HepG2 (cell line): ENCODE measurements around the gene CFAP221. TPM values are rescaled to one million over a fixed set of nuclear protein-coding genes. Genes with fewer than 3 reads are reported as not detected.

Experiments
- ATAC-seq: fragments of 200-7000 bp; cut with Tn5 transposase; 3 replicates; pipeline ENCODE4 v1.9.1; 2020; ENCODE audit warnings: mild to moderate bottlenecking, moderate library complexity
- BruUV-seq: library from RNA; stranded (reverse); fragments of 400-500 nt; replicated peaks from 2 replicates; lab custom pipeline; 2021; lab: Mats Ljungman, UMichigan
- CTCF ChIA-PET: fragments of 300-600 bp; formaldehyde crosslinking; extraction: SDS; loops from one replicate; lab custom pipeline; 2021; ENCODE audit warnings: low total read pairs, inconsistent platforms, low intra/inter-chr PET ratio; lab: Yijun Ruan, JAX
- POLR2A ChIA-PET: fragments of 350-600 bp; sonication (Branson Sonifier 250); formaldehyde crosslinking; loops from one replicate; lab custom pipeline; 2020; ENCODE audit warnings: antibody characterized with exemption, inconsistent platforms; lab: Yijun Ruan, JAX
- DNase-seq: peaks from one replicate; pipeline ENCODE4 v3.0.0-alpha.2; 2015; ENCODE audit warnings: low spot score
- FAIRE-seq: peaks from 3 replicates; lab custom pipeline; 2011; peaks lifted over from hg19 to GRCh38; lab: Jason Lieb, UNC
- H2AFZ ChIP-seq: one replicate; pipeline ENCODE4 v1.6.1; 2011; ENCODE audit warnings: low read length, inconsistent platforms
- H3K27ac ChIP-seq: fragments of 300-600 bp; 3 replicates; pipeline ENCODE4 v1.8.0; 2011; ENCODE audit warnings: mixed run types, mild to moderate bottlenecking, mixed read lengths, low read length, inconsistent platforms; ENCODE audit not compliant: insufficient read depth; ENCODE audit errors: extremely low read length
- H3K27me3 ChIP-seq, 2 experiments: fragments of 200-600 bp in 1 of 2; 2 replicates in 1 of 2; 3 replicates in 1 of 2; pipeline versions ENCODE4 v1.6.0 to v1.8.0; 2011; ENCODE audit warnings: low read length in 2 of 2, mild to moderate bottlenecking in 2 of 2, moderate library complexity in 2 of 2, inconsistent platforms in 1 of 2; ENCODE audit not compliant: insufficient read depth in 2 of 2, control insufficient read depth in 1 of 2
- H3K36me3 ChIP-seq, 2 experiments: fragments of 200-600 bp in 1 of 2; replicated peaks in 1 of 2; 2 replicates in 1 of 2; 3 replicates in 1 of 2; pipeline versions ENCODE4 v1.5.1 to v1.8.0; 2011; ENCODE audit warnings: low read length in 2 of 2, inconsistent platforms in 1 of 2; ENCODE audit not compliant: insufficient read depth in 2 of 2, control insufficient read depth in 1 of 2
- H3K4me1 ChIP-seq: 2 replicates; pipeline ENCODE4 v1.5.1; 2012; ENCODE audit warnings: low read length, inconsistent platforms; ENCODE audit not compliant: insufficient read depth
- H3K4me2 ChIP-seq: 2 replicates; pipeline ENCODE4 v1.6.0; 2011; ENCODE audit warnings: low read depth, low read length, inconsistent platforms
- H3K4me3 ChIP-seq, 3 experiments: fragments of 200-600 bp in 1 of 3; sonication (generic), shearing (Covaris generic) in 1 of 3; replicated peaks in 1 of 3; 2 replicates each; pipeline ENCODE4 v1.5.1; 2011 to 2016; ENCODE audit warnings: low read length in 3 of 3, inconsistent platforms in 2 of 3, low read depth in 2 of 3, mild to moderate bottlenecking in 2 of 3, control low read depth in 1 of 3, mixed read lengths in 1 of 3; ENCODE audit not compliant: insufficient read depth in 1 of 3
- H3K79me2 ChIP-seq: one replicate; pipeline ENCODE4 v1.6.1; 2011; ENCODE audit warnings: low read length, inconsistent platforms; ENCODE audit not compliant: insufficient read depth
- H3K9ac ChIP-seq: 2 replicates; pipeline ENCODE4 v1.6.0; 2011; ENCODE audit warnings: mild to moderate bottlenecking, low read depth, low read length, inconsistent platforms; ENCODE audit not compliant: insufficient read depth
- H3K9me3 ChIP-seq: 2 replicates; pipeline ENCODE4 v1.5.1; 2012; ENCODE audit warnings: mild to moderate bottlenecking, low read length
- H4K20me1 ChIP-seq: 2 replicates; pipeline ENCODE4 v1.6.0; 2011; ENCODE audit warnings: inconsistent platforms, mild to moderate bottlenecking, low read length, moderate library complexity; ENCODE audit not compliant: insufficient read depth
- ATRX ChIP-seq: sonication (generic); formaldehyde crosslinking; IDR thresholded peaks from 2 replicates; pipeline ENCODE4 v1.4.0; 2020; ENCODE audit warnings: missing genetic modification reagents, borderline replicate concordance
- FOSL2 ChIP-seq: sonication (generic); formaldehyde crosslinking; IDR thresholded peaks from 2 replicates; pipeline ENCODE4 v1.4.0; 2020; ENCODE audit warnings: missing genetic modification reagents
- MEF2D ChIP-seq: sonication (generic); formaldehyde crosslinking; IDR thresholded peaks from 2 replicates; pipeline ENCODE4 v1.5.1; 2020; ENCODE audit warnings: mild to moderate bottlenecking, missing genetic modification reagents
- RARG ChIP-seq: sonication (generic); formaldehyde crosslinking; IDR thresholded peaks from 2 replicates; pipeline ENCODE4 v1.4.0; 2020; ENCODE audit warnings: low read depth, mild to moderate bottlenecking, missing genetic modification reagents
- RFX1 ChIP-seq: fragments of 450-650 bp; IDR thresholded peaks from 2 replicates; pipeline ENCODE4 v1.6.1; 2017
- WIZ ChIP-seq: sonication (generic); formaldehyde crosslinking; IDR thresholded peaks from 2 replicates; pipeline ENCODE4 v1.5.1; 2020; ENCODE audit warnings: mild to moderate bottlenecking, missing genetic modification reagents
- ZFP1 ChIP-seq: IDR thresholded peaks from 2 replicates; pipeline ENCODE4 v1.6.1; 2016
- ZFP36 ChIP-seq: fragments of 150-350 bp; IDR thresholded peaks from 2 replicates; pipeline ENCODE4 v1.6.1; 2018; ENCODE audit warnings: borderline replicate concordance, low read length, low read depth; ENCODE audit not compliant: partially characterized antibody
- ZNF224 ChIP-seq: sonication (generic); formaldehyde crosslinking; IDR thresholded peaks from 2 replicates; pipeline ENCODE4 v1.5.0; 2020; ENCODE audit warnings: mild to moderate bottlenecking, missing genetic modification reagents
- ZNF574 ChIP-seq: sonication (generic); formaldehyde crosslinking; IDR thresholded peaks from 2 replicates; pipeline ENCODE4 v1.4.0; 2020; ENCODE audit warnings: missing genetic modification reagents
- ZNF704 ChIP-seq: sonication (generic); formaldehyde crosslinking; IDR thresholded peaks from 2 replicates; pipeline ENCODE4 v1.8.1; 2023; ENCODE audit warnings: mild to moderate bottlenecking, inconsistent platforms, moderate library complexity, missing genetic modification reagents, borderline replicate concordance
- WGBS: methylation state at CpG from one replicate; pipeline ENCODE4 v1.1.6; 2017; ENCODE audit warnings: low lambda C conversion rate; 5-methylcytosine and 5-hydroxymethylcytosine counted together
- in situ Hi-C: cut with HindIII; loops from 2 replicates; pipeline ENCODE4 v1.10.0; 2017; ENCODE audit warnings: low pct_unique_long_range_greater_than_20kb; ENCODE audit not compliant: extremely low pct_ligation_motif_present
- intact Hi-C: fragments of 100-400 bp; cut with micrococcal nuclease; formaldehyde crosslinking; loops from one replicate; pipeline ENCODE4 v1.10.0; 2022; ENCODE audit not compliant: unreplicated experiment
- polyA plus RNA-seq, 8 experiments: library from polyadenylated mRNA; depleted of rRNA in 3 of 8; stranded (reverse) in 7 of 8; unstranded in 1 of 8; fragments of >200 nt; fragmentation: Illumina TruSeq in 4 of 8; extraction: Trizol in 4 of 8; gene quantifications; 2 replicates each; pipeline versions ENCODE4 v1.2.1 to v1.2.3, GENCODE V29; 2011 to 2016; ENCODE audit warnings: low read depth in 4 of 8, missing spikeins in 1 of 8, mixed read lengths in 1 of 8; ENCODE audit not compliant: insufficient read depth in 1 of 8
- total RNA-seq, 5 experiments: library from RNA; depleted of rRNA; stranded (reverse); fragments of >200 nt; fragmentation: Illumina TruSeq; extraction: Trizol; gene quantifications; 2 replicates each; pipeline ENCODE4 v1.2.3, GENCODE V29; 2016; ENCODE audit warnings: low read depth in 1 of 5

Gene CFAP221
- total and polyA plus RNA-seq, 2 of the 13 experiments (the other 11 are each of a cell fraction or from before 2014, with no cell fraction given): not detected

GRCh38 chr2:119649364-119649917 is 105.2 kb downstream of the CFAP221 start:
- Histone ChIP-seq H4K20me1 (no peaks in the 10 kb centered on the region), H3K4me3 (no peak overlapping the region), H3K27me3 (peaks cover 0 to 11% of the 10 kb centered on the region in 2 experiments; a peak in 2 of 5 replicates), H3K27ac (no peak overlapping the region), H3K79me2 (no peaks in the 10 kb centered on the region), H2AFZ (no peak overlapping the region), H3K4me2 (no peak overlapping the region), H3K36me3 (no peaks in the 10 kb centered on the region), H3K9me3 (no peaks in the 10 kb centered on the region), H3K9ac (no peak overlapping the region), H3K4me1 (no peaks in the 10 kb centered on the region)
- FAIRE-seq (no peak), ATAC-seq (peak; percentile 49; the same call in 2 of the 3 replicates), DNase-seq (no peak)
- intact Hi-C loops: no loop called here
- in situ Hi-C loops: no loop called here
- no peak for TF ChIP-seq RFX1
- peak; percentile 70 for TF ChIP-seq FOSL2 (CRISPR knock-in tag)
- no peak for TF ChIP-seq MEF2D (CRISPR knock-in tag)
- TF ChIP-seq ZNF574 (CRISPR knock-in tag): no peak
- TF ChIP-seq ZFP1 (CRISPR knock-in tag): no peak
- TF ChIP-seq ZNF224 (CRISPR knock-in tag): peak; percentile 72; the same call in 1 of the 2 replicates
- no peak for TF ChIP-seq RARG
- TF ChIP-seq ZFP36: no peak
- TF ChIP-seq ATRX (CRISPR knock-in tag): no peak
- TF ChIP-seq WIZ (CRISPR knock-in tag): no peak
- no peak for TF ChIP-seq ZNF704 (CRISPR knock-in tag)
- POLR2A ChIA-PET: no interaction called here
- CTCF ChIA-PET: no interaction called here
- WGBS: 14% methylated on average over 5 of the region's 5 CpGs
- BruUV-seq: no TSS peak
